ENCODE data around the gene SLC39A8. TPM values are rescaled to one million over a fixed set of nuclear protein-coding genes. Genes with fewer than 3 reads are reported as not detected.
A peak's percentile ranks its signal among the peaks of the same experiment; 100 is the strongest.

The SLC39A8 gene
- polyA plus RNA-seq (2011; rRNA removed) (0.52 and 0.69 TPM in 2 replicates), polyA minus RNA-seq (2011; rRNA and poly(A)+ RNA removed) (0.28 and 0.93 TPM in 2 replicates)

DNA sequence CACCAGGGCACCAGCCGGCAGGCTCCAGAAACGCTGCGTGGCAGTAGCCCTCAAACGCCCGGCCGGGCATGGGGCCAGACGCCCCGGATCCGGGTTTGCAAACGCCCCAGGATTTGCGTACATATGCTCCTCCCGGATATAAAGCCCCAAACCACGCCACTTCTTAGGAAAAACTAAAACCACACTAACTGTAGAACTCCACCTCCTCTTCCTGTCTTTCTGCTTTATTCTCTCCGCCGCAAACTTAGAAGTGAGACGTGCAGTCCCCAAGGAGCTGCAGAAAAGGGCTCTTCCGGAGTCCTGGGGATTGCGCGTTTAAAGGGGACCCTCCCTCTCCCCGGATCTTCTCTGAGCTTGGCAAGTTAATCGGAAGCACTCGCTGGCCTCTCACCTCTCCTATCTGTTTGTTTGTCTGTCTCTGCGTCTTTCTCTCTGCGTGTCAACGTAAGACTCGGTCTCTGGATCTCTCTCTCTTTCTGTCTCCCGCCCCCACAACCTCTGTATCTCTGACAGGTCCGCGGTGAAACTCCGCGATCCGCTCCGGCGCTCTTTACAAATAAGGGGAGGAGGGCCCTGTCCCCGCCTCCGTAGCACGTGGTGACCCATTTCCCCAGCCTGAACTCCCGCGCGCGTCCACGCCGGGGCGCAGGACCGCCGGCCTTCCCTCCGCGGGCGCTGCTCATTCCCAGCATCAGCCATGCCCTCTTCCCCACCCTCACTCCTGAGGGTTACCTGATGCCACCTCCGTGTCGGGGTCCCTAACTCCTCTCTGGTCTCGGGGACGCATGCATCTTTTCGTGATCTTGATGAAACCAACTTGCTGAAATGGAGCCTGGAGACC is at the start of gene SLC39A8:
Gene SLC39A8, minus strand, starts transcription at position 529 of the 841 bp plus-strand sequence. CDS start 820 bp downstream, outside the sequence.
- Histone ChIP-seq H3K36me3 (ENCODE audit: control insufficient read depth, insufficient read depth, low read length) (no peaks in the 10 kb centered on the region), H3K4me3 (ENCODE audit: low read depth, low read length) (peak within 1 kb of the TSS; percentile 62), H3K27me3 (ENCODE audit: control insufficient read depth, insufficient read depth, low read length) (peaks cover 5% of the 10 kb centered on the region; the same call in 1 of the 2 replicates)
- ChIA-PET POLR2A (no interaction called here), CTCF (interaction anchor here (0.7 to 2.7 kb wide), 5 partner anchors 8 to 75 kb away, joined by 3 to 9 read pairs (median 3); no protein-coding TSS in a partner anchor)
- no peak for DNase-seq (ENCODE audit: low read depth)
- TF ChIP-seq, protein P1, sequence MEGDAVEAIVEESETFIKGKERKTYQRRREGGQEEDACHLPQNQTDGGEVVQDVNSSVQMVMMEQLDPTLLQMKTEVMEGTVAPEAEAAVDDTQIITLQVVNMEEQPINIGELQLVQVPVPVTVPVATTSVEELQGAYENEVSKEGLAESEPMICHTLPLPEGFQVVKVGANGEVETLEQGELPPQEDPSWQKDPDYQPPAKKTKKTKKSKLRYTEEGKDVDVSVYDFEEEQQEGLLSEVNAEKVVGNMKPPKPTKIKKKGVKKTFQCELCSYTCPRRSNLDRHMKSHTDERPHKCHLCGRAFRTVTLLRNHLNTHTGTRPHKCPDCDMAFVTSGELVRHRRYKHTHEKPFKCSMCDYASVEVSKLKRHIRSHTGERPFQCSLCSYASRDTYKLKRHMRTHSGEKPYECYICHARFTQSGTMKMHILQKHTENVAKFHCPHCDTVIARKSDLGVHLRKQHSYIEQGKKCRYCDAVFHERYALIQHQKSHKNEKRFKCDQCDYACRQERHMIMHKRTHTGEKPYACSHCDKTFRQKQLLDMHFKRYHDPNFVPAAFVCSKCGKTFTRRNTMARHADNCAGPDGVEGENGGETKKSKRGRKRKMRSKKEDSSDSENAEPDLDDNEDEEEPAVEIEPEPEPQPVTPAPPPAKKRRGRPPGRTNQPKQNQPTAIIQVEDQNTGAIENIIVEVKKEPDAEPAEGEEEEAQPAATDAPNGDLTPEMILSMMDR (IDR thresholded peaks at IDR 0.05; ENCODE audit: insufficient read depth, low read depth, low read length), result peak; percentile 84

DNA sequence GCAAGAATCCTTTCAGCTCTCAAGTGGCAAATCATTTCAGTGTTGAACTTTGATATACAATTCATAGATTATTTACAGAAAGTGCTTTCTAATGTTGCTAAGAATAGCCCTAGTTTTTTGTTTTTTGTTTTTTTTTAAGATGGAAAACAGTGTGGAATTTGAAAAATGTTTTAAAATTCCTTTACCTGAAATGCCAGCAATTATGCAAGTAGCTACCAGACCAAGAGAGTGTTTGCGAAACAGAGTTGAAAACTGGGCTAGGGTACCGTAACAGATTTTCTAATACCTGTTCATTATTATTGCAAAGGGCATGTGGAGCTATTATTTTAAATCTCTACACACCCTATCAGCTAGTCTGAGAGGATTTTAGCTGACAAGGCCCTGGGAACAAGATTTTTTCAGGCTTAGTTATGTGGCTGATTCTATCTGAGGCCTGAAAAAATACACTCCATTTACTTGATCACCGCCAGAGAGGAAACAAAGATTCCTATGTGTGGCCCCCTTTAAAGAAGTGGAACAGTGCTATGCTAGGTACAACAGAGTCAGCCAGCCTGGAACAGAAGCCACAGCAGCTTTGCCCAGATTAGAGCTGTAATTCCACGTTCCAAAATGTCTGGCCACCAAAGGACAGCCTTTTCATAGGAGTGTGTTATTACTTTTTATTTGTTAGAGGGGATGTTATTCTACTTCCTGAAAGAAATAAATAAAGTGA is 46.9 kb upstream of the SLC39A8 start:
- no peak for DNase-seq (ENCODE audit: low read depth)
- CTCF ChIA-PET, result no interaction called here
- POLR2A ChIA-PET, result no interaction called here

DNA sequence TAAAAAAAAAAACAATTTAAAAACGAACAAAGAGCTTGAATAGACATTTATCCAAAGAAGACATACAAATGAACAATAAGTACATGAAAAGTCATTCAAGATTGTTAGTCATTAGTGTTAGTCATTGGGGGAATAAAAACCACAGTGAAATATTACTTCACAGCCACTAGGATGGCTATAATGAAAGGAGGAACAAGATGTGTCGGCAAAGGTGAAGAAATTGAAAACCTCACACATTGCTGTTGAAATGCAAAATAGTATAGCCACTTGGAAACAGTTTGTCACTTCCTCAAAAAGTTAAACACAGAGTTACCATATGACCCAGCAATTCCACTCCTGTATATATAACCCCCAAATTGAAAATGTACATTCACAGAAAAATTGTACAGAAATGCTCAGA is 45.2 kb upstream of the SLC39A8 start:
- no peaks in the 10 kb centered on the region; the same call in 1 of the 2 replicates for H3K27me3 ChIP-seq (ENCODE audit: control insufficient read depth, insufficient read depth, low read length)
- H3K4me3 ChIP-seq (ENCODE audit: low read depth, low read length), result no peak overlapping the region
- TF ChIP-seq, protein P1 (IDR thresholded peaks at IDR 0.05; ENCODE audit: insufficient read depth, low read depth, low read length), result no peak
- CTCF ChIA-PET, result no interaction called here
- DNase-seq (ENCODE audit: low read depth), result no peak
- H3K36me3 ChIP-seq (ENCODE audit: control insufficient read depth, insufficient read depth, low read length), result no peaks in the 10 kb centered on the region
- POLR2A ChIA-PET, result interaction anchor here (0.6 kb wide), 1 partner anchor 951 kb away, joined by 7 read pairs; no protein-coding TSS in a partner anchor

More for the DNA sequence above, 46.9 kb upstream of the SLC39A8 start:
- Histone ChIP-seq H3K36me3 (ENCODE audit: control insufficient read depth, insufficient read depth, low read length) (no peaks in the 10 kb centered on the region), H3K4me3 (ENCODE audit: low read depth, low read length) (no peak overlapping the region), H3K27me3 (ENCODE audit: control insufficient read depth, insufficient read depth, low read length) (no peaks in the 10 kb centered on the region)
- TF ChIP-seq, protein P1 (IDR thresholded peaks at IDR 0.05; ENCODE audit: insufficient read depth, low read depth, low read length), result no peak

DNA sequence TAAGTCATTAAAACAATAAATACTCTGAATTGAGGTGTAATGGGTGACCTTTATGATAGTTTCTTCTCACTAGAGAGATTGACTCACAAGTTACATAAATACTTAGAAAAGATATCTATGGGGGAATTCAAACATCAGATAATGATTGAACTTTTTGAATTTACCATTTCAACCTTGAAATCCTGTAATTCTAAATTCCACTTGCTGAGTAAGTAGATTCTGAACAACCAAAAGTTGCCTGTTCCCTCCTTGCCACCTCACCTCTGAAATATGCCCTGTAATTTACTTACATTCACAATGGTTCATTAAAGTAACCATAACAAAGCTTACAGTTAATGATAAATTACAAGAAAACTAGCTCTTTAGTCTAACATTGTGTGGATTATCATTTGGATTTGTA is 43.3 kb upstream of the SLC39A8 start:
- ChIA-PET CTCF (no interaction called here), POLR2A (no interaction called here)

More for the DNA sequence above, 43.3 kb upstream of the SLC39A8 start:
- no peak for DNase-seq (ENCODE audit: low read depth)
- H3K27me3 ChIP-seq (ENCODE audit: control insufficient read depth, insufficient read depth, low read length), result no peaks in the 10 kb centered on the region; the same call in 1 of the 2 replicates
- no peaks in the 10 kb centered on the region for H3K36me3 ChIP-seq (ENCODE audit: control insufficient read depth, insufficient read depth, low read length)
- no peak overlapping the region for H3K4me3 ChIP-seq (ENCODE audit: low read depth, low read length)
- TF ChIP-seq, protein P1 (IDR thresholded peaks at IDR 0.05; ENCODE audit: insufficient read depth, low read depth, low read length), result no peak
